H1 (cell line): ENCODE data around the gene GPER1. TPM values are rescaled to one million over a fixed set of nuclear protein-coding genes. Genes with fewer than 3 reads are reported as not detected.

Experiments
- BACH1 ChIP-seq: IDR thresholded peaks from 2 replicates; pipeline ENCODE4 v1.6.1; 2012; ENCODE audit warnings: low read length, improper control_type of control experiment
- CHD2 ChIP-seq: IDR thresholded peaks from 2 replicates; pipeline ENCODE4 v1.6.1; 2012; ENCODE audit warnings: low read length, improper control_type of control experiment
- CTCF ChIP-seq, 3 experiments: IDR thresholded peaks; 1 replicate in 2 of 3; 2 replicates in 1 of 3; pipeline versions ENCODE4 v1.5.1 to v1.6.1; 2011; ENCODE audit warnings: low read length in 3 of 3, mild to moderate bottlenecking in 3 of 3, inconsistent platforms in 2 of 3, low read depth in 1 of 3, moderate library complexity in 1 of 3; ENCODE audit not compliant: insufficient read depth in 1 of 3; ENCODE audit errors: control extremely low read depth in 1 of 3
- HDAC6 ChIP-seq: IDR thresholded peaks from one replicate; pipeline ENCODE4 v1.7.1; 2012; ENCODE audit warnings: low read depth, mild to moderate bottlenecking, inconsistent platforms, low read length, moderate library complexity
- POU5F1 ChIP-seq: IDR thresholded peaks from 2 replicates; pipeline ENCODE4 v1.6.1; 2011; ENCODE audit warnings: low read depth, mild to moderate bottlenecking, low read length, moderate library complexity
- polyA plus RNA-seq, 7 experiments: library from polyadenylated mRNA; depleted of rRNA in 3 of 7; stranded (reverse) in 5 of 7; unstranded in 2 of 7; fragments of >200 nt in 5 of 7; fragments of 200-250 nt in 2 of 7; gene quantifications; 1 replicate in 5 of 7; 2 replicates in 1 of 7; 4 replicates in 1 of 7; pipeline versions ENCODE4 v1.2.1 to v1.2.3, GENCODE V29; 2011 to 2013; ENCODE audit warnings: missing spikeins in 2 of 7, mixed read lengths in 2 of 7
- total RNA-seq: library from RNA; stranded (reverse); fragmentation: NEBNext Ultra II Directional; extraction: Animal tissue kit (Norgen Biotek cat#: 25700); gene quantifications from 2 replicates; pipeline ENCODE4 v1.2.1, GENCODE V29; 2021

Gene GPER1
- total and polyA plus RNA-seq, 2 of the 8 experiments (the other 6 are each of a cell fraction or from before 2014, with no cell fraction given): 0.24 to 0.47 TPM

- TF ChIP-seq CTCF (IDR thresholded peaks at IDR 0.05; ENCODE audit: control extremely low read depth in 1 of 3, insufficient read depth in 1 of 3, low read depth in 1 of 3, low read length in 3 of 3): no peak
- TF ChIP-seq CHD2: no peak
- no peak for TF ChIP-seq POU5F1
- TF ChIP-seq HDAC6: no peak
- TF ChIP-seq BACH1: no peak
- TF ChIP-seq, all 59 proteins: peak for 0
Measured at GRCh38 chr7:1045069-1046063, 42.5 kb upstream of the GPER1 start (continued).
